NCI-H146 treated with DMSO at 0.1 percent for 48 hours (cell line): ENCODE results near the gene OPRM1.

Experiments
- DNase-seq: peaks from one replicate; lab custom pipeline; 2025; ENCODE audit not compliant: unreplicated experiment; lab: John Stamatoyannopoulos, UW

Gene OPRM1

GRCh38 chr6:154268486-154268885 lies 229.4 kb downstream of the OPRM1 start:
- DNase-seq, result no peak

GRCh38 chr6:154274168-154274567 lies 235.1 kb downstream of the OPRM1 start:
- no peak for DNase-seq

- peak; percentile 75 for DNase-seq
Observed at GRCh38 chr6:154276810-154277628, 238.0 kb downstream of the OPRM1 start.

GRCh38 chr6:154277629-154278017 lies 238.6 kb downstream of the OPRM1 start:
- DNase-seq, result no peak

GRCh38 chr6:154280521-154280920 lies 241.5 kb downstream of the OPRM1 start:
- DNase-seq, result no peak

- no peak for DNase-seq
Observed at GRCh38 chr6:154284313-154284853, 245.3 kb downstream of the OPRM1 start.

GRCh38 chr6:154285826-154286225 lies 246.8 kb downstream of the OPRM1 start:
- no peak for DNase-seq

- DNase-seq, result no peak
Observed at GRCh38 chr6:154289818-154290508, 250.9 kb downstream of the OPRM1 start.

- no peak for DNase-seq
Observed at GRCh38 chr6:154292066-154292465, 253.0 kb downstream of the OPRM1 start.

- DNase-seq, result no peak
Observed at GRCh38 chr6:154292855-154293519, 253.9 kb downstream of the OPRM1 start.

- DNase-seq, result no peak
Observed at GRCh38 chr6:154295733-154296132, 256.7 kb downstream of the OPRM1 start.
